BLaER1 (cell line): ENCODE measurements around the gene ERVFRD-1.
A peak's percentile ranks its signal among the peaks of the same experiment; 100 is the strongest.

Experiments
- H3K27ac ChIP-seq: shearing (Covaris generic); formaldehyde crosslinking; 2 replicates; pipeline ENCODE4 v1.8.1; 2022
- H3K27me3 ChIP-seq: shearing (Covaris generic); formaldehyde crosslinking; 2 replicates; pipeline ENCODE4 v1.8.1; 2022
- H3K36me3 ChIP-seq: shearing (Covaris generic); formaldehyde crosslinking; 2 replicates; pipeline ENCODE4 v1.8.1; 2022
- H3K4me1 ChIP-seq: shearing (Covaris generic); formaldehyde crosslinking; 2 replicates; pipeline ENCODE4 v1.8.1; 2022
- H3K4me2 ChIP-seq: shearing (Covaris generic); formaldehyde crosslinking; 2 replicates; pipeline ENCODE4 v1.8.1; 2022
- H3K4me3 ChIP-seq: shearing (Covaris generic); formaldehyde crosslinking; 2 replicates; pipeline ENCODE4 v1.8.1; 2022
- H3K9ac ChIP-seq: shearing (Covaris generic); formaldehyde crosslinking; 2 replicates; pipeline ENCODE4 v1.8.1; 2022
- H3K9me3 ChIP-seq: shearing (Covaris generic); formaldehyde crosslinking; 2 replicates; pipeline ENCODE4 v1.8.1; 2022
- H4K20me1 ChIP-seq: shearing (Covaris generic); formaldehyde crosslinking; 2 replicates; pipeline ENCODE4 v1.8.1; 2022
- Cebpa-rat ChIP-seq: shearing (Covaris generic); IDR thresholded peaks from 2 replicates; pipeline ENCODE4 v1.8.1; 2022

ERVFRD-1 gene

GRCh38 chr6:11143394-11144371 lies 32.2 kb upstream of the ERVFRD-1 start:
- Histone ChIP-seq H3K4me3 (no peak overlapping the region), H3K9me3 (no peaks in the 10 kb centered on the region), H3K27ac (no peak overlapping the region), H4K20me1 (no peaks in the 10 kb centered on the region), H3K4me2 (no peak overlapping the region), H3K36me3 (no peaks in the 10 kb centered on the region), H3K4me1 (peaks cover 24% of the 10 kb centered on the region), H3K9ac (no peak overlapping the region), H3K27me3 (no peaks in the 10 kb centered on the region)
- TF ChIP-seq Cebpa-rat: no peak

- H3K9me3 ChIP-seq: no peaks in the 10 kb centered on the region
- H3K4me2 ChIP-seq: no peak overlapping the region
- no peak overlapping the region for H3K9ac ChIP-seq
- peaks cover 24% of the 10 kb centered on the region for H3K4me1 ChIP-seq
- H4K20me1 ChIP-seq: no peaks in the 10 kb centered on the region
- TF ChIP-seq Cebpa-rat: no peak
- H3K4me3 ChIP-seq: no peak overlapping the region
- H3K27me3 ChIP-seq: no peaks in the 10 kb centered on the region
- H3K36me3 ChIP-seq: no peaks in the 10 kb centered on the region
- H3K27ac ChIP-seq: no peak overlapping the region
These were observed 30.9 kb upstream of the ERVFRD-1 start for GRCh38 chr6:11142296-11143027.

DNA sequence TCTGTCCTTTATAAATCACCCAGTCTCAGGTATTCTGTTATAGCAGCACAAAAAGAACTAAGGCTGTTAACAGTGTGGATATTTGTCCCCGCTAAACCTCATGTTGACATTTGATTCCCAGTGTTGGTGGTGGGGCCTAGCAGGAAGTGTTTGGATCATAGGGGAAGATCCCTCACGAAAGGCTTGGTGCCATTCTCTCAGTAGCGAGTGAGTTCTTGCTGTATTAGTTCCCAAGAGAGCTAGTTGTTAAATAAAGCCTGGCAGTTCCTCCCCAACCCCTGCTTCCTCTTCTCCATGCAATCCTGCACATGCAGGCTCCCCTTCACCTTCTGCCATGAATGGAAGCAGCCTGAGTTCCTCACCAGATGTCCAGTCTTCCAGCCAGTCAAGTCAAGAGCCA lies 29.8 kb upstream of the ERVFRD-1 start:
- H3K4me2 ChIP-seq: peak overlapping the region; percentile 67
- no peaks in the 10 kb centered on the region for H3K27me3 ChIP-seq
- no peak for TF ChIP-seq Cebpa-rat
- no peaks in the 10 kb centered on the region for H4K20me1 ChIP-seq
- H3K36me3 ChIP-seq: 0 out of 2 replicates have a peak, but pooled peaks cover under 1% of the 10 kb centered on the region
- H3K9ac ChIP-seq: no peak overlapping the region
- no peaks in the 10 kb centered on the region for H3K9me3 ChIP-seq
- H3K27ac ChIP-seq: 0 out of 2 replicates have a peak overlapping the region, but pooled peaks have one; percentile 27
- H3K4me1 ChIP-seq: peaks cover 24% of the 10 kb centered on the region
- H3K4me3 ChIP-seq: no peak overlapping the region

DNA sequence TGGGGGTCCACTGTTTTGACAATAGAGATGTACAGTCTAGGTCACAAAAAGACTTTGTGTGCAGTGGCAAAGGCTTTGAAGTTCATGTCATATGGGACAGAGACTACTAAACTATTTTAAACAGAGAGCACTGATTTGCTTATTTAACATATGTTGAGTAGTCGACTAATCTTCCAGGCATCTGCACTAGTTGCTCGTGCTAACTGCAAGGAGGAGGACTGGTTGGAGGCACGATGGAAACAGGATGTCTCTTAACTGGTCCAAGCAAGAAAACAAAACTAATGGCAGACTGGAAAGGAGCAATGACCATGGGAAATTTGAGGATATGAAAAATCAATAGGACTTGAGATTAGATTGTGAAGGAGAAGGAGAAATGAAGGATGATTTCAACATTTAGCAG lies 28.5 kb upstream of the ERVFRD-1 start:
- no peak overlapping the region for H3K4me3 ChIP-seq
- TF ChIP-seq Cebpa-rat: no peak
- peaks cover 24% of the 10 kb centered on the region for H3K4me1 ChIP-seq
- no peak overlapping the region for H3K9ac ChIP-seq
- H3K27ac ChIP-seq: no peak overlapping the region
- no peaks in the 10 kb centered on the region for H3K9me3 ChIP-seq
- H3K27me3 ChIP-seq: no peaks in the 10 kb centered on the region
- no peaks in the 10 kb centered on the region for H4K20me1 ChIP-seq
- H3K36me3 ChIP-seq: peaks cover 12% of the 10 kb centered on the region
- peak overlapping the region; percentile 67 for H3K4me2 ChIP-seq

GRCh38 chr6:11139051-11139960 lies 27.8 kb upstream of the ERVFRD-1 start:
- Histone ChIP-seq H3K4me2 (no peak overlapping the region), H3K36me3 (peaks cover 16% of the 10 kb centered on the region), H3K9me3 (no peaks in the 10 kb centered on the region), H3K27ac (no peak overlapping the region), H3K4me1 (peaks cover 30% of the 10 kb centered on the region), H4K20me1 (no peaks in the 10 kb centered on the region), H3K27me3 (no peaks in the 10 kb centered on the region), H3K4me3 (no peak overlapping the region), H3K9ac (no peak overlapping the region)
- TF ChIP-seq Cebpa-rat: no peak

DNA sequence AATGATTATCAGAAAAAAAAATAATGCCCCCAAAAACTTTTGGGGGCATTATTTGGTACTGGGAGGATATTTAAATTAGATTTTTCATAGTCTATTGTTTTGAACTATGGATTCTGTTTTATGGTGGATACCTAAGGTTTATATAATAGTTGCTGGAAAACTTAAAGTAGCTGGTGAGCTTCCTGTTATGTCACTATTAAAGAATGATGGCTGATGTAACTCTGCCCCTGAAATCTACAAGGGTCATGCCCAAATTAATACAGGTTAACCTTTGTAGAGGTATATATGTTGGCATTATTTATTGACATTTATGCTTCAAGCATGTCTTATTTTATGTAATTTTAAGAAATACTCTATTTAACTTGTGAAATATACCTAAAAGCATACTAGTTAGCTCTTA lies 25.3 kb upstream of the ERVFRD-1 start:
- H3K4me1 ChIP-seq: peaks cover 30% of the 10 kb centered on the region
- H3K36me3 ChIP-seq: peaks cover 16% of the 10 kb centered on the region
- TF ChIP-seq Cebpa-rat: no peak
- no peak overlapping the region for H3K4me2 ChIP-seq
- no peak overlapping the region for H3K27ac ChIP-seq
- H4K20me1 ChIP-seq: no peaks in the 10 kb centered on the region
- H3K27me3 ChIP-seq: no peaks in the 10 kb centered on the region
- no peak overlapping the region for H3K9ac ChIP-seq
- no peaks in the 10 kb centered on the region for H3K9me3 ChIP-seq
- no peak overlapping the region for H3K4me3 ChIP-seq

- peaks cover 11% of the 10 kb centered on the region for H3K4me1 ChIP-seq
- H3K4me3 ChIP-seq: no peak overlapping the region
- no peak overlapping the region for H3K4me2 ChIP-seq
- H3K27ac ChIP-seq: no peak overlapping the region
- no peak for TF ChIP-seq Cebpa-rat
- no peaks in the 10 kb centered on the region for H3K27me3 ChIP-seq
- peaks cover 22% of the 10 kb centered on the region for H3K36me3 ChIP-seq
- H4K20me1 ChIP-seq: 0 out of 2 replicates have a peak, but pooled peaks cover 13% of the 10 kb centered on the region
- H3K9me3 ChIP-seq: 0 out of 2 replicates have a peak, but pooled peaks cover 1% of the 10 kb centered on the region
- H3K9ac ChIP-seq: no peak overlapping the region
These were observed 21.8 kb upstream of the ERVFRD-1 start for GRCh38 chr6:11133281-11133680.

DNA sequence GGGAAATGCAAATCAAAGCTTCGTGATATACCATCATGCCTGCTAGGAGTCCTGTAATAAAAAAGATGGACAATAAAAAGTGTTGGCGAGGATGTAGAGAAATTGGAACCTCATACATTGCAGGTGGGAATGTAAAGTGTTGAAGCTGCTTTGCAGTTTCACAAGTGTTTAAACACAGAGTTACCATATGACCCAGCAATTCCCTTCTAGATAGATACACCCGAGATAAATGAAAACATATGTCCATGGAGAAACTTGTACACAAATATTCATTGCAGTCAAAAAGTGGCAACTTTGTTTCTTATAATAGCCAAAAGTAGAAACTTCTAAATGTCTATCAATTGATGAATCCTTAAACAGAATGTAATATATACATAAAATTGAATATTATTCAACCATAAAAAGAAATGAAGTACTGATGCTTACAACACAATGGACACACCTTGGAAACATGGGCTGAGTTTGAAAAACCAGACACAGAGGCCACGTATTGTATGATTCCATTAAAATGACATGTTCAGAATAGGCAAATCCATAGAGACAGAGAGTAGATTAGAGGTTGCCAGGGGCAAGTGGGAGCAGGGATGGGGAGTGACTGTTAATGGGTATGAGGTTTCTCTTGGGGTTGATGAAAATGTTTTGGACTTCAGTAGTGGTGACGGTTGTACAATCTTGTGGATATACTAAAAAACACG lies 20.8 kb upstream of the ERVFRD-1 start:
- no peaks in the 10 kb centered on the region for H3K27me3 ChIP-seq

More for the DNA sequence above, 20.8 kb upstream of the ERVFRD-1 start:
- H3K4me2 ChIP-seq: no peak overlapping the region
- no peak overlapping the region for H3K27ac ChIP-seq
- TF ChIP-seq Cebpa-rat: no peak
- 0 out of 2 replicates have a peak, but pooled peaks cover 16% of the 10 kb centered on the region for H4K20me1 ChIP-seq
- H3K9ac ChIP-seq: no peak overlapping the region
- H3K9me3 ChIP-seq: peaks cover 10% of the 10 kb centered on the region; the same call in 1 of the 2 replicates
- no peak overlapping the region for H3K4me3 ChIP-seq
- peaks cover 30% of the 10 kb centered on the region for H3K36me3 ChIP-seq
- peaks cover 12% of the 10 kb centered on the region for H3K4me1 ChIP-seq
